NCI-H82 (cell line): ENCODE data around the gene LAMA2.

ENCODE experiments used
- DNase-seq: peaks from one replicate; lab custom pipeline; 2025; lab: John Stamatoyannopoulos, UW

LAMA2 gene

GRCh38 chr6:129519750-129520149 lies 636.8 kb downstream of the LAMA2 start:
- no peak for DNase-seq

GRCh38 chr6:129521946-129522345 lies 639.0 kb downstream of the LAMA2 start:
- no peak for DNase-seq

- no peak for DNase-seq
Measured at GRCh38 chr6:129523816-129524215, 640.9 kb downstream of the LAMA2 start.

GRCh38 chr6:129525055-129525454 lies 642.1 kb downstream of the LAMA2 start:
- DNase-seq: no peak

- DNase-seq: no peak
Measured at GRCh38 chr6:129534926-129535325, 652.0 kb downstream of the LAMA2 start.

- DNase-seq: no peak
Measured at GRCh38 chr6:129536271-129536670, 653.3 kb downstream of the LAMA2 start.

- DNase-seq: peak; percentile 17
Measured at GRCh38 chr6:129539032-129539431, 656.1 kb downstream of the LAMA2 start.

GRCh38 chr6:129542705-129543104 lies 659.8 kb downstream of the LAMA2 start:
- DNase-seq: no peak

GRCh38 chr6:129543981-129544380 lies 661.0 kb downstream of the LAMA2 start:
- DNase-seq: no peak

GRCh38 chr6:129544892-129545612 lies 662.1 kb downstream of the LAMA2 start:
- DNase-seq: no peak

- DNase-seq: no peak
Measured at GRCh38 chr6:129546702-129547101, 663.8 kb downstream of the LAMA2 start.

GRCh38 chr6:129551486-129551885 lies 668.5 kb downstream of the LAMA2 start:
- DNase-seq: no peak

- DNase-seq: no peak
Measured at GRCh38 chr6:129552413-129552812, 669.5 kb downstream of the LAMA2 start.

- DNase-seq: no peak
Measured at GRCh38 chr6:129555206-129555832, 672.4 kb downstream of the LAMA2 start.

- DNase-seq: no peak
Measured at GRCh38 chr6:129558248-129558647, 675.3 kb downstream of the LAMA2 start.

- no peak for DNase-seq
Measured at GRCh38 chr6:129565366-129565765, 682.4 kb downstream of the LAMA2 start.

GRCh38 chr6:129565811-129566210 lies 682.9 kb downstream of the LAMA2 start:
- DNase-seq: no peak
